PC-3 (cell line): ENCODE data around the gene RABGAP1L. TPM values are rescaled to one million over a fixed set of nuclear protein-coding genes. Genes with fewer than 3 reads are reported as not detected.

ENCODE experiments used
- ATAC-seq: fragments of 200-7000 bp; cut with Tn5 transposase; 2 replicates; pipeline ENCODE4 v1.9.1; 2020; ENCODE audit warnings: mild to moderate bottlenecking, moderate library complexity
- BruUV-seq: library from RNA; stranded (reverse); fragments of 400-500 nt; replicated peaks from 2 replicates; lab custom pipeline; 2021; lab: Mats Ljungman, UMichigan
- CTCF ChIA-PET: fragments of 300-600 bp; sonication (Branson Sonifier 250); formaldehyde crosslinking; loops from one replicate; lab custom pipeline; 2022; ENCODE audit warnings: antibody characterized with exemption; lab: Charles Lee
- POLR2A ChIA-PET: fragments of 300-600 bp; sonication (Branson Sonifier 250); formaldehyde crosslinking; loops from one replicate; lab custom pipeline; 2022; ENCODE audit warnings: antibody characterized with exemption; ENCODE audit not compliant: unreplicated experiment; lab: Charles Lee
- DNase-seq: peaks from one replicate; pipeline ENCODE4 v3.0.0-alpha.2; 2015
- H2AFZ ChIP-seq: fragments of 300-600 bp; sonication (generic); 2 replicates; pipeline ENCODE4 v1.6.0; 2016; ENCODE audit warnings: antibody characterized with exemption, low read length
- H3F3A ChIP-seq: fragments of 300-600 bp; sonication (generic); one replicate; pipeline ENCODE4 v1.6.0; 2017; ENCODE audit warnings: antibody characterized with exemption, low read length, control low read depth, mild to moderate bottlenecking; ENCODE audit not compliant: unreplicated experiment
- H3K27ac ChIP-seq: fragments of 300-600 bp; sonication (generic); 2 replicates; pipeline ENCODE4 v1.5.1; 2016; ENCODE audit warnings: mild to moderate bottlenecking, low read length
- H3K27me3 ChIP-seq: fragments of 300-600 bp; sonication (generic); 2 replicates; pipeline ENCODE4 v1.6.1; 2016; ENCODE audit warnings: low read length, mixed read lengths
- H3K36me3 ChIP-seq: fragments of 300-600 bp; sonication (generic); 2 replicates; pipeline ENCODE4 v1.6.1; 2016; ENCODE audit warnings: low read depth, mixed run types, low read length, mixed read lengths
- H3K4me1 ChIP-seq: fragments of 300-600 bp; sonication (generic); 2 replicates; pipeline ENCODE4 v1.5.1; 2016; ENCODE audit warnings: low read length; ENCODE audit not compliant: insufficient read depth
- H3K4me2 ChIP-seq: fragments of 300-600 bp; sonication (generic); 2 replicates; pipeline ENCODE4 v1.6.0; 2016; ENCODE audit warnings: low read length
- H3K4me3 ChIP-seq: fragments of 300-600 bp; sonication (generic); 2 replicates; pipeline ENCODE4 v1.5.1; 2016; ENCODE audit warnings: mild to moderate bottlenecking, low read length, mixed read lengths
- H3K79me2 ChIP-seq: fragments of 300-600 bp; sonication (generic); 2 replicates; pipeline ENCODE4 v1.6.1; 2017; ENCODE audit warnings: low read length, mixed read lengths
- H3K9ac ChIP-seq: fragments of 300-600 bp; sonication (generic); 2 replicates; pipeline ENCODE4 v1.6.0; 2016; ENCODE audit warnings: mild to moderate bottlenecking, low read length
- H3K9me2 ChIP-seq: fragments of 300-600 bp; sonication (generic); replicated peaks from 2 replicates; pipeline ENCODE4 v1.6.1; 2016; ENCODE audit warnings: mixed run types, low read length, mixed read lengths
- H3K9me3 ChIP-seq: fragments of 300-600 bp; sonication (generic); 2 replicates; pipeline ENCODE4 v1.6.1; 2016; ENCODE audit warnings: low read length, mixed read lengths
- H4K20me1 ChIP-seq: fragments of 300-600 bp; sonication (generic); 2 replicates; pipeline ENCODE4 v1.6.1; 2016; ENCODE audit warnings: low read length, mixed read lengths
- CTCF ChIP-seq: fragments of 300-600 bp; sonication (generic); conservative IDR thresholded peaks from 2 replicates; pipeline ENCODE4 v1.5.1; 2017; ENCODE audit warnings: antibody characterized with exemption, low read depth, mild to moderate bottlenecking, low read length
- EZH2 ChIP-seq: fragments of 300-600 bp; sonication (generic); IDR thresholded peaks from one replicate; pipeline ENCODE4 v1.6.1; 2017; ENCODE audit warnings: antibody characterized with exemption, mild to moderate bottlenecking, low read length; ENCODE audit not compliant: unreplicated experiment
- EZH2phosphoT487 ChIP-seq: fragments of 300-600 bp; sonication (generic); IDR thresholded peaks from 2 replicates; pipeline ENCODE4 v1.6.1; 2018; ENCODE audit warnings: mild to moderate bottlenecking, antibody characterized with exemption, low read length, borderline replicate concordance
- intact Hi-C: fragments of 100-400 bp; cut with micrococcal nuclease; formaldehyde crosslinking; loops from 2 replicates; pipeline ENCODE4 v1.9.0; 2023
- total RNA-seq: library from RNA; depleted of rRNA; stranded (reverse); fragments of >200 nt; gene quantifications from 2 replicates; pipeline ENCODE4 v1.2.3, GENCODE V29; 2014

The RABGAP1L gene
- total RNA-seq, 1 experiment from 2014 or later: 24.4 TPM

- BruUV-seq: no TSS peak
- no peak overlapping the region for H3K27ac ChIP-seq
- POLR2A ChIA-PET: no interaction called here
- H3K36me3 ChIP-seq: no peaks in the 10 kb centered on the region; the same call in 1 of the 2 replicates
- H3K4me2 ChIP-seq: no peak overlapping the region
- CTCF ChIA-PET: no interaction called here
- H3K9ac ChIP-seq: no peak overlapping the region
- no peak for DNase-seq
- ATAC-seq: no peak
- H4K20me1 ChIP-seq: no peaks in the 10 kb centered on the region
- H3F3A ChIP-seq: no peaks in the 10 kb centered on the region
- H3K27me3 ChIP-seq: no peaks in the 10 kb centered on the region
- H3K79me2 ChIP-seq: no peaks in the 10 kb centered on the region
- no peak for TF ChIP-seq EZH2
- no peak overlapping the region for H2AFZ ChIP-seq
- H3K9me2 ChIP-seq: no peaks in the 10 kb centered on the region
- no peak overlapping the region for H3K4me3 ChIP-seq
- H3K4me1 ChIP-seq: no peaks in the 10 kb centered on the region
- intact Hi-C loops: loop anchor here (5.0 kb wide), 1 partner anchor 53 kb away; no protein-coding TSS in a partner anchor
- H3K9me3 ChIP-seq: no peaks in the 10 kb centered on the region
These were observed 56.4 kb downstream of the RABGAP1L start for GRCh38 chr1:174215766-174216165.

- no TSS peak for BruUV-seq
- no peak for TF ChIP-seq CTCF
- no peak for TF ChIP-seq EZH2phosphoT487
- no peak for TF ChIP-seq EZH2
- ChIA-PET POLR2A (no interaction called here), CTCF (interaction anchor here (0.6 kb wide), 1 partner anchor 27 kb away, joined by 3 read pairs; no protein-coding TSS in a partner anchor)
- Histone ChIP-seq H3K79me2 (no peaks in the 10 kb centered on the region), H3K4me1 (no peaks in the 10 kb centered on the region), H3K9me2 (no peaks in the 10 kb centered on the region), H3K9me3 (no peaks in the 10 kb centered on the region), H3K27ac (no peak overlapping the region), H3K36me3 (no peaks in the 10 kb centered on the region; the same call in 1 of the 2 replicates), H3K27me3 (no peaks in the 10 kb centered on the region), H4K20me1 (no peaks in the 10 kb centered on the region), H2AFZ (no peak overlapping the region), H3F3A (no peaks in the 10 kb centered on the region), H3K4me2 (no peak overlapping the region), H3K9ac (no peak overlapping the region), H3K4me3 (no peak overlapping the region)
- intact Hi-C loops: loop anchor here (1.0 to 5.0 kb wide), 2 partner anchors 55 to 123 kb away; no protein-coding TSS in a partner anchor
- DNase-seq (no peak), ATAC-seq (no peak)
These were observed 57.9 kb downstream of the RABGAP1L start for GRCh38 chr1:174217248-174217647.

GRCh38 chr1:174217787-174218574 lies 58.7 kb downstream of the RABGAP1L start:
- H3K79me2 ChIP-seq: no peaks in the 10 kb centered on the region
- POLR2A ChIA-PET: interaction anchor here (0.6 kb wide), 1 partner anchor 109 kb away, joined by 5 read pairs; no protein-coding TSS in a partner anchor
- no TSS peak for BruUV-seq
- no peaks in the 10 kb centered on the region; the same call in 1 of the 2 replicates for H3K4me1 ChIP-seq
- no peak overlapping the region for H2AFZ ChIP-seq
- no peaks in the 10 kb centered on the region for H3K27me3 ChIP-seq
- no peak overlapping the region for H3K9ac ChIP-seq
- no peaks in the 10 kb centered on the region; the same call in 1 of the 2 replicates for H3K36me3 ChIP-seq
- ATAC-seq (peak; percentile 46), DNase-seq (peak; percentile 52)
- no peaks in the 10 kb centered on the region for H3F3A ChIP-seq
- no peak overlapping the region for H3K4me3 ChIP-seq
- no peaks in the 10 kb centered on the region for H4K20me1 ChIP-seq
- H3K27ac ChIP-seq: no peak overlapping the region
- H3K4me2 ChIP-seq: no peak overlapping the region
- TF ChIP-seq EZH2: no peak
- no peak for TF ChIP-seq EZH2phosphoT487
- peak; percentile 75 for TF ChIP-seq CTCF
- intact Hi-C loops: loop anchor here (1.0 to 5.0 kb wide), 2 partner anchors 56 to 124 kb away; no protein-coding TSS in a partner anchor
- CTCF ChIA-PET: interaction anchor here (0.6 kb wide), 1 partner anchor 28 kb away, joined by 3 read pairs; no protein-coding TSS in a partner anchor
- no peaks in the 10 kb centered on the region for H3K9me2 ChIP-seq
- no peaks in the 10 kb centered on the region for H3K9me3 ChIP-seq
